ENCODE measurements around the gene LHX4.
"Not testable (repeated sequence)": the region's sequence is repeated elsewhere in the genome, so short reads cannot be mapped to it uniquely, and the experiment has no call there.

Gene LHX4

GRCh38 chr1:180197231-180197630 lies 32.8 kb upstream of the LHX4 start:
- DNase-seq (ENCODE audit: low read depth), result no peak

- no peak for DNase-seq (ENCODE audit: low read depth)
Observed at GRCh38 chr1:180198196-180198595, 31.9 kb upstream of the LHX4 start.

GRCh38 chr1:180198611-180199010 lies 31.5 kb upstream of the LHX4 start:
- DNase-seq (ENCODE audit: low read depth), result no peak

- DNase-seq (ENCODE audit: low read depth), result no peak
Observed at GRCh38 chr1:180199018-180199417, 31.0 kb upstream of the LHX4 start.

- no peak for DNase-seq (ENCODE audit: low read depth)
Observed at GRCh38 chr1:180201451-180202200, 28.4 kb upstream of the LHX4 start.

GRCh38 chr1:180202588-180202987 lies 27.5 kb upstream of the LHX4 start:
- not testable (repeated sequence) for DNase-seq (ENCODE audit: low read depth)

GRCh38 chr1:180204231-180204630 lies 25.8 kb upstream of the LHX4 start:
- no peak for DNase-seq (ENCODE audit: low read depth)

- no peak for DNase-seq (ENCODE audit: low read depth)
Observed at GRCh38 chr1:180206581-180206980, 23.5 kb upstream of the LHX4 start.

- DNase-seq (ENCODE audit: low read depth), result no peak
Observed at GRCh38 chr1:180208264-180208663, 21.8 kb upstream of the LHX4 start.

- DNase-seq (ENCODE audit: low read depth), result no peak
Observed at GRCh38 chr1:180210008-180210620, 19.9 kb upstream of the LHX4 start.

- no peak for DNase-seq (ENCODE audit: low read depth)
Observed at GRCh38 chr1:180211156-180211859, 18.8 kb upstream of the LHX4 start.

- DNase-seq (ENCODE audit: low read depth), result peak; percentile 47
Observed at GRCh38 chr1:180211860-180212229, 18.2 kb upstream of the LHX4 start.

GRCh38 chr1:180213401-180214170 lies 16.5 kb upstream of the LHX4 start:
- peak; percentile 21 for DNase-seq (ENCODE audit: low read depth)

GRCh38 chr1:180215856-180216625 lies 14.0 kb upstream of the LHX4 start:
- no peak for DNase-seq (ENCODE audit: low read depth)

GRCh38 chr1:180217006-180217405 lies 13.1 kb upstream of the LHX4 start:
- no peak for DNase-seq (ENCODE audit: low read depth)

- no peak for DNase-seq (ENCODE audit: low read depth)
Observed at GRCh38 chr1:180218806-180219765, 11.0 kb upstream of the LHX4 start.

- DNase-seq (ENCODE audit: low read depth), result no peak
Observed at GRCh38 chr1:180219776-180220175, 10.3 kb upstream of the LHX4 start.

GRCh38 chr1:180221462-180221861 lies 8.6 kb upstream of the LHX4 start:
- DNase-seq (ENCODE audit: low read depth), result peak; percentile 62

- DNase-seq (ENCODE audit: low read depth), result no peak
Observed at GRCh38 chr1:180224902-180225301, 5.2 kb upstream of the LHX4 start.

GRCh38 chr1:180225403-180225802 lies 4.7 kb upstream of the LHX4 start:
- no peak for DNase-seq (ENCODE audit: low read depth)

All from EH (cell line).